Stimulated activated CD4-positive, alpha-beta T cell treated with anti-CD3 and anti-CD28 coated beads, Interleukin-15, amount 100 ng/mL, for 1 hour (primary cell): ENCODE data around the gene HOMER2.

ENCODE experiments used
- DNase-seq, 2 donors: peaks; one replicate each; pipeline ENCODE4 v3.0.0-alpha.2; 2020; ENCODE audit warnings: low read depth in 1 of 2, low spot score in 1 of 2

The HOMER2 gene

DNA sequence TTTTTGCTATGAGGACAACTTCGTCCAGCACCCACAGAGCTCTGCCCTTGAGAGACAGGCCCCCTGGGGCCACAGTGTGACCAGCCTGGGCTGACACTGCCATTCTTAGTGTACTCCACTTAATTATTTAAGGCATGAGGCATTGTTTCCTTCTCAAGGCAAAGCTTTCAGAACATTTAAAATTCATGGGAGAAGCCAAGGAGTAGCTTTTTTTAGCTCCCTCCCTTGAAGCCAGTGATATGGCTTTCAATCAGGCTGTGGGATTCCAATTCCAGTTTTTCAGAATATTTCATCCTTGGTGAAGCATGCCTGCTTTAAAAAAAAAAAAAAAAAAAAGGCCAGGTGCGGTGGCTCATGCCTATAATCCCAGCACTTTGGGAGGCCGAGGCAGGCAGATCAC lies 21.3 kb downstream of the HOMER2 start:
- DNase-seq: no peak

DNA sequence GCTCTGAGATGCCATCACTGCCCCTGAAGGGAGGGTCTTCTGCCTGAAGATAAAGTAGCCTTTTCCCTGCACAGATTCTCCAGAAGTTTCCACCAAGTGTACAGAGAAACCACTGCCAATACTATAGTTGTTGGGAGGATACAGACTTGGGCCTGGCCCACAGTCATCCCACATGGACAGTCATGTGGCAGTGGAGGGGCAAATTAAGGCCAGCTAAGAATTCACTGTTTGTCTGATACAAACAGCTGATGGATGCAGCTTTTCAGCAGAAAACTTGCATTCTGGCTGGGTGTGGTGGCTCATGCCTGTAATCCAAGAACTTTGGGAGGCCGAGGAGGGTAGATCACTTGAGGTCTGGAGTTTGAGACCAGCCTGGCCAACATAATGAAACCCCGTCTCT lies 22.1 kb downstream of the HOMER2 start:
- no peak for DNase-seq

DNA sequence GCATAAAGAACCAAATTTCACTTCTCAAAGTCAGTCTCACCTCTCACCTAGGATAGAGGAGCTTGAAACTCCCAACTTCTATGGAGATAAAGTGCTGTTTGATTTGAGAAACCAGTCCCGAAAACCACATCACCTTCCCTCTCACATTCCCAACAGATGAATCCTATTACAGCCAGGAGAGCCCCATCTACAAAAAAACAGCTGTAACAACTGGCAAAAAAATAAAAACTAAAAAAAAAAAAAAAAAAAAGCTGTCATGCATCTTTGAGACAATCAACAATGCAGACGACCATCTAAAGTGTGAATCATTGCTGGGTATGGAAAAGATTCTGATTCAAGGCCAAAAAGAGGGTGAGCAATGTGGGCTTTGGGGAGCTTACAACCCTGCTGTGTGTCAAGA lies 23.8 kb downstream of the HOMER2 start:
- DNase-seq: no peak

DNA sequence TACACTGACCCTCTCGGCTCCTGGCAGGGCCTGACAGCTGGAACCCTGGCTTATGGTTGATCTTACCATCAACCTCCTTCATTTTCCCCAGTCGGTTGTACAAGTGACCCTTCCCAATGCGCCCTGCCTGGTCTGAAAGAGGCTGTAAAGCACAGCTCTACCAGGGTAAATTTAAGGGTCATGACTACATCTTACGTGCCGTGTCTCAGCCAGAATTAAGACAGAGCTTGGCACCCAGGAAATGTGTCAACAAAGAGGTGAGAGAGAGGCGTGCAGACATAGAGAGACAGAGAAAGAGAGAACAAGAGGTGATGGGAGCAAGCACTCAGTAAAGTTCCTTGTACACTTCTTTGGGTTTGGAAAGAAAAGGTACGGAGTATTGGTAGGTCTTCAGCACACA lies 28.8 kb downstream of the HOMER2 start:
- DNase-seq: no peak

DNA sequence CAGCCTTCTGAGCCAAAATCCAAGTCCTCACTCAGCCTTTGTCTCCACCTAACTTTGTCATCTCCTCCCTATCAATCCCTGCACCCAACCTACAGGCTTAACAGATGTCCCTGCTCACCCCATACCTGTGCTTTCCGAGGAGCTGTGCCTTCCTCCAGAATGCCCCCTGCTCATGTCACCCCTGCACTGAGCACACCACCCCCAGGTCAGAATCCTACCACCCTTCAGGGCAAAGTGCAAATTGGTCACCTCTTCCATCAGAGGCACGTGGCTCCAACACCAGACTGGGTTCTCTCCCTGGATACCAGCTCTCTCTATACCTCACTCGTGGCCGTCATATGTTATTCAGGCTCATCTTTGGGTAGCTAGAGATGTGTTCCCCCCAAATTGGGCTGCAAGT lies 29.8 kb downstream of the HOMER2 start:
- no peak for DNase-seq

DNA sequence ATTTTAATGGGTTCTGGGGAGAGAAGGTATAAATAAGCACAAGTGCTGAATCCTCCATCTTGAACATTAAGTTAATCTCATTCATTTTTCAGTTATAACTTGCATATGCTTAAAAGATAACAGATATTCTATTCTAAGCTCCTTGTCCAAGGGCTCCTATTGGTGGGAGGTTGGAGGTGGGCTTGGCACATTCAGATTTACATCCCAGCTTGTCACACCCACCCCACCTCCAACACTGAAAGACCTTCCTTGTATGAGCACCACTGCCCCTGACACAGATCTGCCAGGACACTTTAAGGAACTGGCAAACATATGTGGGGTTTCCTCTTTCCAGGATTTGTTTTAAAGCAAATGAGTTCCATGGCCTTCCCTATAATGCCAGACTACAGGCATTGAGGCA lies 30.6 kb downstream of the HOMER2 start:
- no peak for DNase-seq

DNA sequence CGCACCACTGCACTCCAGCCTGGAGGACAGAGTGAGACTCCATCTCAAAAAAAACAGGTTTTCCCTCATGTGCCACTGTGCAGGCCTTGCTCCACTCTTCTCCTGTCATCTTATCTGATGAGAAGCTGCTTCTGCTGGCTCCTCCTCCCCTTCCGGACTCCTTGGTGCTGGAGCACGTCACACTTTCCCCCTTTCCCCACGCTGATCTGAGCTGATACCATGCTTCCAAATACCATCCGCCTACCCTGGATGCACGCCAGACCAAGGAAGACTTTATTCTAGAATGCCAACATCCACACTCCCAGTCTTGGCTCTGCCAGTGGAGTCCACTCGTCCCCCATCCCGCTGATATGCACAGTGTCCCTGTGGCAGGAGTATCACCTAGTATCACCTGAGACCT lies 31.3 kb downstream of the HOMER2 start:
- no peak for DNase-seq

DNA sequence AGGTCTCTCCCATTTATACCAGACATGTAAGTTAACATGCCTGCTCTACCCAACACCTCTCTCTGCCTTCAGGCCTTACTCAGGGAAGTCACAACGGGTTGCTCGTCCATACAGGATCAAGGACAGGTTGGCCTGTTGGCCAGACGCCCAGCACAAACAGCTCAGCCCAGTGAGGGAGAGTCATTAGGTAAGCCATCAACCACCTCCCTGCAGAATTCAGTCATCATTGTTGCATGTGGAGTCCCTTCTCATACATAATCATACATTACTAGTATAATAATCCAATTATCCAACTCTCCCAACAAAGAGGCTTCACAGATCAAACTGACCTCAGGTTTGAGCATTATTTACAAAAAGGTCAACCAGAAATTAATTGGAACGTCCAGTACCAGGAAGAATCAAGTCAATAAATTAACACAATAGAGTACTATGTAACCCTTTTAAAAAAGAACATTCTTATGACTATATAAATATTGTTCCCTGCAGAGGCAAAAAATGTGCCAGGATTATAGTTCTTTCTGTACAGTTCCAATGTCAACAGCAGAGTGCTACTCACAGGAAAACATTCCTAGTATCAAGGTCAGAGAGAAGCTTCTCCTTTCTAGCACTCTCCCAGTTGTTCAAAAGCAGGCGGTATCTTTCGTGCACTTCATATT lies 33.2 kb downstream of the HOMER2 start:
- DNase-seq: no peak

DNA sequence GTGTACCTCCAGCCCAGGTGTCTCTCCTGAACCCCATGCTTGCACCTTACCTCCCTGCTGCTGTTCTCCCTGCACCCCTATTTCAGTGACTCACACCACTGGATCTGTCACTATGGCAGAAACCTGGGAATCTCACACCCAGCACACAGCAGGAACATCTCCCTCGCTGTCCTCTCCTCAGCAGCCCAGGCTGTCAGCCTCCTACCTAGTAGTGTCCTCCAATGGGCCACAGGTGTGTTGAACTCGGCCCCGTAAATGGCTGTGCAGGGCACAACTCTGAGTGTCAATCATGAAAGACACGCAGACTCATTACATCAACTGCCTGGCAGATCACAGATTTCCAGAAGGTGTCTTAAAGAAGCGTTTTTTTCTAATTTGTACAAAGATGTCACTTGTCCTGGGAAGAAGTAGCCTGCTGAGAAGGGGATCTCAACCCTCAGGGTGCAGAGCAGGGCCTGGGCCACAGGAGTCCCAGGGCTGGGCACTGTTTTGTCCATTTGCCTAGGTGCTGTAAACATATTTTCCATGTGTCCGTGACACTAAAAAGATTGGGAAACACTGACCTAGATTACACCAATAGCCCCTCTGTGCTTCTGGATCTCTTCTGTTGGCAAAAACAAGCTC lies 33.8 kb downstream of the HOMER2 start:
- no peak for DNase-seq

DNA sequence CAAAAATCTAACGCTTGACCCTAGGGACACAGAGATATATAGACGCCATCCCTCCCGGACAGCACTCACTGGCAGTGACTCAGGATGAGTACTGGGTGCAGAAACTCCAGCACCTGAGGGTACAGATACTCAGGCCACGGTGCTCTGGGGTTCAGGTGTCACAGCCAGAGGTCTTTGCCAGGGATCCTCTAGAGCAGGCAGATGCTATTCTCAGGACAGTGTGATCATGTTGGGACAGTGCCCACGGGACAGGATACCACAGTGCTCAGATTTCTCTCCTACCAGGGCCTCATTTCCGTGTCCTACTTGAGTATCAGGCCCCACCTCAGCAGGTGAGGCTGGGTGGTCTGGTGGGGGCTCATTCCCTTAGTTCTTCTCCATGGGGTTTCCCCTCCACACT lies 34.4 kb downstream of the HOMER2 start:
- no peak for DNase-seq

DNA sequence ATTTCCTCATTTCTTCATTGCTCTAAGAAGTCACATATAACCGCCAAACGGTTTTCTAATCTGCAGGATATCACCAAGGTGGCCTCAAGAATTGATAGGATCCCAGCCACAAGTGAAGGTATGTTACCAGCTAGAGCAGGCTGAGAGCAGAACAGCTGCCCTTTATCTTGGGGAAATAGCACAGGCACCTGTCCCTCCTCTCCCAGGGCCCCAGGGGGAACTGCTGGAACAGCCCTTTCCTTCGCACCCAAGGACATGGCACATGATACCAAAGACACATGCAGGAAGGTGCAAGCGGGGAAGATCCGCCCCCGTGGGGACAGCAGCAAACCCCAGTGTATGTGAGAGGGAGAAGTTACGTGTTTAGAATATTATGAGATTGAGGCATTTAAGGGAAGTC lies 35.3 kb downstream of the HOMER2 start:
- no peak for DNase-seq

DNA sequence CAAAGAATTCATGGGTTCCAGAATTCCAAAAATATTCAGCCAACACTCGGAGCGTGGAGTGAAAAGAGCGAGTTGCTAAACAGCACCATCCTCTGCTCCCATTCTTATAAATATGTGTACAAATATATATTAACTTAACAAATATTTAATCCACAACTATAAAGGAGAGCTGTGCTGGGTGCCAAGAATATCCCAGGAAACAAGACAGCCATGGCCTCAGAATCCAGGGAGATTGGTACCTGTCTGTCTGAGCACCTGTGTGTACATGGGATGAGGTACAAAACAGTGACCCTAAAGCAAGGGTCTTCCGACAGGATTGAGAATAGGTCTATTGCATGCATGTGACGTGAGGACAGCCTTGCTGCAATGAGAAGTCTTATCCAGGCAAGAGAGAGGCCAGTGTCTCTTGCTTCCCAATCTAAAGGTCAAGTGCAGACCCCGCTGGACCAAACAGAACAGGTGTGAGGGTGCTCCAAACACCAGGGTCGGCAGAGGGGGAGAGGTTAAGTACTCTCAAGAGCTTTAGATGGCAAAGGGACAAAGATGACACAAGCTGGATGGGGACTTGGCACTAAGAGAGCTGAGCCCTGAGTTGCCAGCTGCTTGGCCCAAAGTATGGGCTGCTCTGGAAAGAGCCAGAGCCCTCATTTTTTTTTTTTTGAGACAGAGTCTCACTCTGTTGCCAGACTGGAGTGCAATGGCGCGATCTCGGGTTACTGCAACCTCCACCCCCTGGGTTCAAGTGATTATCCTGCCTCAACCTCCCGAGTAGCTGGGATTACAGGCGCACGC lies 36.2 kb downstream of the HOMER2 start:
- DNase-seq: no peak

DNA sequence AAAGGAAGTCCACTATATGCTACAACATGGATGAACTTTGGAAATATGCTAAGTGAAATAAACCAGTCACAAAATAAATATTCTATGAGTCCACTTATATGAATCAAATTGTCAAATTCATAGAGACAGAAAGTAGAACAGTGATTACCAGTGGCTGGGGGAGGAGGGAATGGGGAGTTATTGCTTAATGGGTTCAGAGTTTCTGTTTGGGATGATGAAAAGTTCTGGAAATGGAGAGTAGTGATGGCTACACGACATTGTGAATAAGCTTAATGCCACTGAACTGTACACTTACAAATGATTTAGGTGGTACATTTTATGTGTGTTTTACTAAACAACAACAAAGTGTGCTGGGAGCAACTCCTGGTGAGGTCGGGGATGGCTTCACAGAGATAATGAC lies 38.1 kb downstream of the HOMER2 start:
- DNase-seq: no peak

DNA sequence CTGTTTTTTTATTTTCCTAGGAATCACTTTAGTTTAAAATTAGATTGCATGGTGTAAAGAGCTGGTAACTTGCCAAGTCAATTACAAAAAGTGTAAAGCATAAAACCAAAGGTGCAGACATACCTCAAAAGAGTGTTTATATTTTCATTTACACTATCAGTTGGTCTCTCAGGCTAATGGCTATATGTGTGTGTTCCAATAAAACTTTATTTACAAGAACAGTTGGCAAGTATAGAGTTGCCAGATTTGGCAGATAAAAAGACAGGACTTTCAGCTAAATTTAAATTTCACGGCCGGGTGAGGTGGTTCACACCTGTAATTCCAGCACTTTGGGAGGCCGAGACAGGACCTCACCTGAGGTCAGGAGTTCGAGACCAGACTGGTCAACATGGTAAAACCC lies 41.1 kb downstream of the HOMER2 start:
- DNase-seq: no peak

DNA sequence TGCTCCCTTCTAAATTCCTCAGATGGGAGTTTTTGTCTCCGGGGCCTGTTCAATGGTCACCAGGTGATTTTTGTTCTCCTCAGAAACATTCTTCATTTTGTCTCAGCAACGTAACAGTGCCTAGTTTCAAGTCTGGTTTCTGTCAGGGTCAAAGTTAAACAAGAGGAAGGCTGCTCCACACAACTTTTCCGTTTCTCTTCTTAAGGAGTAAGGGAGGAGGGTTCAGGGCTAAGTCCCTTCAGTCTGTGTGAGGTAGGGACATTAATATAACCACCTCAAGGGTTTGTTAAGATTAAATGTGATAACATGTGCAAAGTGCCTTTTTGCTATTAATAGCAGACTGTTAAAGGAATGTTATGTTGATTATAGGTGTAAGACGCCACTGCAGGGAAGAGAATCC lies 41.8 kb downstream of the HOMER2 start:
- DNase-seq: no peak

DNA sequence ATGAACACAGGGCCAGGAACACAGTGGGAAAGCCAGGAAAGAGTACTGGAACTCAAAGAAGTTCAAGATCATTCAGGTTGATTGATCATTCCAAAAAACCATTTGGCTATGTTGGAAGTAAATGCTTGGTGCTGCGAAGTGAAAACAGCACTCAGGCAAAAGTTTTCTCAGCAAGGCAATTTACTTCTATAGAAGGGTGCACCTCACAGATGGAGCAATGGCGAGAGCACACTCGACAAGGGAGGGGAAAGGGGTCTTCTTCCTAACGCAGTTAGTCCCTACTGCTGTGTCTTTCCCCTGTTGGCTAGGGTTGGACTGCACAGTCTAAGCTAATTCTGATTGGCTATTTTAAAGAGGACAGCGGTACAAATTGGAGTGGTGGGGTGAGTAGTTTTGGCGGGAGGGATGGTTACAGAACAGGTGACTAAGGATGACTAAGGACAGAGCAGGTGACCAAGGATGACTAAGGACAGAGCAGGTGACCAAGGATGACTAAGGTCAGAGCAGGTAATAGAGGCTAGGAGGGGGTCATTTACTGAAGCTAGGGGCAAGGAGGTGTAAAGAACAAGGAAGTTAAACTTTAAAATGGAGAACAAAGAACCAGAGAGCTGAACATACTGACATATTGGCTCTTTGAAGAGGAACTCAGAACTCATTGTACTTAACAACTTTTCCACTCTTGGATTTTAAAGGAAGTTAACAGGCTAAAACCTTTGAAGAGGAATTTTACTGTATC lies 43.3 kb downstream of the HOMER2 start:
- no peak for DNase-seq

DNA sequence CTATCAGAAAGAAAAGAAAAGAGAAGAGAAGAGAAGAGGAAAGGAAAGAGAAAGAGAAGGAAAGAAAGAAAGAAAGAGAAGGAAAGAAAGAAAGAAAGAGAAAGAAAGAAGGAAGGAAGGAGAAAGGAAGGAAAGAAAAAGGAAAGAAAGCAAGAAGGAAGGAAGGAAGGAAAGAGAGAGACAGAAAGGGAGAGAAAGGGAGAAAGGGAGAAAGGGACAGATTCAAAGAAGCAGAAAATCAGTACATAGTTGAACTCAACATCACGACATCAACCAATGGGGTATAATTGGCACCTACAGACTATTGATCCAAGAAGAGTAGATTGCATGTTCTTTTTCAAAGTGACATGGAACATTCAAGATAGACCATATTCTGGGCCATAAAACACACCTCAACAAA lies 45.2 kb downstream of the HOMER2 start:
- DNase-seq: no peak

DNA sequence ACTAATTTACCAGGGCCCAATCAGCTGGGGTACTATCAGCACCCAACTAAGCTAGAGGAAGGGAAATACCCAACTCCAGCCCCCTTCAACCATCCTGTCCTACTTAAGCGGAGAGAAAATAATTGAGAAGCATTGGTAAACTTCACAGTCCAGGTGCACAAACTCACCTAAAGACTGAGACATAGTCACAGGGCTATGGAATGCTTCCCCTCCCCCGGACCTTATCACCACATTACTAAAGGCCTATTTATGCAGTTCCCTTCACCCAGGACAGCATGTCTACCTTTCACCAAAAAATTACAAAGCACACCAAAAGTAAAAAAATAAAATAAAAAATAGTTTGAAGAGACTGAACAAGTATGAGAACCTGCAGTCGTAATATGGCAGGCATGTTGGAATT lies 47.9 kb downstream of the HOMER2 start:
- no peak for DNase-seq

DNA sequence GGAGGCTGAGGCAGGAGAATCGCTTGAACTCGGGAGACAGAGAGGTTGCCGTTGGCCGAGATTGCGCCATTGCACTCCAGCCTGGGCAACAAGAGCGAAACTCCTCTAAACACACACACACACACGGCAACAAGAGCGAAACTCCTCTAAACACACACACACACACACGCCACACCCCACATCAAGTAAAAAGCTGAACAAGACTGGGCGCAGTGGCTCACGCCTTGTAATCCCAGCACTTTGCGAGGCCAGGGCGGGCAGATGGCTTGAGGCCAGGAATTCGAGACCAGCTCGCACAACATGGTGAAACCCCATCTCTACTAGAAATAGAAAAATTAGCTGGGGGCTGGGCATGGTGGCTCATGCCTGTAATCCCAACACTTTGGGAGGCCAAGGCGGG lies 49.0 kb downstream of the HOMER2 start:
- DNase-seq: no peak

DNA sequence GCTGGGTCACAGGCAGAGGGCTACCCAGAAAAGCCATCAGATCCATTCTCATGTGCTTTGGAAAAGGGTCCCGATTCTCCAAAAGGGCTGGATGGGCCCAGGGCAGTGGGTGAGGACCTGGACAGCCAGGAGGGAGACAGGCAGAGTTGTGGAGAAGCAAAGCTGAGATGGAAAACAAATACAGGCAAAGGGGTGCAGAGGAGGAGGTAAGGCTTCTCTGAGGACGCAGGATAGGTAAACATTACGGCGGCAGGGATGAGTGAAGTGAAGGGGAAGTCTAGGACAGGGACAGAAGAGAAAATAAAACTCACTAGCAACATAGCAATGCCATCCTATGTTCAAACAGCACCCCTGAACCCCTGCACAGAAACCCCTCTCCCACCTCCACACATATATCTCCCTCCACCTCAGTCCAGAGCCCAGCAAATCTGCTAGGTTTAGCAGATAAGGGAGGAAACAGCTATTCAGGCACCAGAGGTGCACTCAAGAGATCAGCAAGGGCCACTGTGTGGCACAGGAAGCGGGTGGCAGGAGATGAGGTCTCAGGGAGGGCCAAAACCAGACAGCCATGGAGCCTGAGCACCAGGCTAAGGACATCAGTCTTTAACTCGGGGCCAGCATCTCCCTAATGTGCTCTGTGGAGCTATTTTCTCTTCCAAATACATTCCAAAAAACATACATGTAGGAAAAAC lies 51.3 kb downstream of the HOMER2 start:
- no peak for DNase-seq

DNA sequence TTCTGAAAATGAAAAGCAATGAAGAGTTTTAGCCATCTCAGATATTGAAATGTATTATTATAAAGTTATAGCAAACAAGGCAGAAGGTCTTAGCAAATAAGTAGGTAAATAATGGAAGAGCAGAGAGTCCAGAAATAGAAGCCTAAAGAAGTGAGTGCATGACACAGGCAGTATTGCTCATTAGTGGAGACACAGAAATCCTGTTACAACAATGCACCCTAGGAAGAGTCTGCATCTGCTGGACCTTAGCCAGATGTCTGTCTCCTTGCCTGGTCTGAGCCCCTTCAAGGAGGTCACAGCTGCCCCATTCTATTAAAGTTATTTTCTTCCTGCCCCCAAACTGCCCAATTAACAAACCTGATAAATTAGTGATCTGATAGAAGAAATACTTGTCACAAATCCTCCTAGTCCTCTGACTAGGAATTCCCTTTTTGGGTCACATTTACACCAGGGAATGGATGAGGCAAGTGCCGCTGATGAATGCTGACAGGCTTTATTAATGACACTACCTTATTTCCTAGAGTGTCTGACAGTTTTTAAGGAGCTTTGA lies 51.9 kb downstream of the HOMER2 start:
- DNase-seq: no peak
